ENCODE measurements around the gene GRM4. TPM values are rescaled to one million over a fixed set of nuclear protein-coding genes. Genes with fewer than 3 reads are reported as not detected.

Gene GRM4
- total and polyA plus RNA-seq, 8 donors, result 0.30 to 0.70 (median 0.43) TPM; not detected in 2

DNA sequence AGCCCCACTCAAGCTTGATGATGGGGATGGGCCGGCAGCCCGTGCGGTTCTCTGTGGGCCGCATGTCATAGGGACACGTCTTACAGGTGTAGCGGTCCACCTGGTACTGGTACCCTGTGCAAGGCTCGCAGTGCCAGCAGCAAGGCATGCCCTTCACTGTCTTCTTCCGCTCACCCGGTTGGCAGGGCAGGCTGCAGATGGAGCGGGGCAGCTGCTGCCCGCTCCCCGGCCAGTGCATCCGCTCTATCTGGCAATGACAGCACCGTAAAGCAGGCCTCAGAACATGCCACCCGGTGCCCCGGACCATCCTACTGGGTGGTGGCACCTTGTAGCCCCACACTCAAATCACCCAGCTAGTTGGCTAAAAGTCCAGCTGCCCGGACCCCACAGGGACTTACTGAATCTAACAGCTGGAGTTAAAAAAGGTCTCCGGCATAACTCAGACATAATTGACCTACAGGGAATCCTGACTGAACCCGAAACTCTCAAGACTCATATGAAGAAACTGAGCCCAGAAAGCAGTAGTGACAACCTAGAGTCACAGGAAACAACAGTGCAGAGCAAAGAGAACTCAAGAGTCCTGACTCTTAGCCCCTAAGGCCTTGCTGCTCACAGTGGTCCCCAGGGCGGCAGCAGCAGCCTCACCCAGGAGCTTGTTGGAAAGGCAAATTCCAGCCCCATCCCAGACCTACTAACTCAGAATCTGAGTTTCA is 109.4 kb downstream of the GRM4 start:
- Histone ChIP-seq H3K36me3 (no peaks in the 10 kb centered on the region), H3K4me1 (no peaks in the 10 kb centered on the region), H3K27me3 (peaks cover 0 to 8% of the 10 kb centered on the region in 2 donors), H3K9me3 (no peaks in the 10 kb centered on the region), H3K4me3 (no peak overlapping the region), H3K27ac (no peak overlapping the region)
- ATAC-seq, result no peak
- intact Hi-C loops (cut with DNase I), result no loop called here
- TF ChIP-seq, protein P1, sequence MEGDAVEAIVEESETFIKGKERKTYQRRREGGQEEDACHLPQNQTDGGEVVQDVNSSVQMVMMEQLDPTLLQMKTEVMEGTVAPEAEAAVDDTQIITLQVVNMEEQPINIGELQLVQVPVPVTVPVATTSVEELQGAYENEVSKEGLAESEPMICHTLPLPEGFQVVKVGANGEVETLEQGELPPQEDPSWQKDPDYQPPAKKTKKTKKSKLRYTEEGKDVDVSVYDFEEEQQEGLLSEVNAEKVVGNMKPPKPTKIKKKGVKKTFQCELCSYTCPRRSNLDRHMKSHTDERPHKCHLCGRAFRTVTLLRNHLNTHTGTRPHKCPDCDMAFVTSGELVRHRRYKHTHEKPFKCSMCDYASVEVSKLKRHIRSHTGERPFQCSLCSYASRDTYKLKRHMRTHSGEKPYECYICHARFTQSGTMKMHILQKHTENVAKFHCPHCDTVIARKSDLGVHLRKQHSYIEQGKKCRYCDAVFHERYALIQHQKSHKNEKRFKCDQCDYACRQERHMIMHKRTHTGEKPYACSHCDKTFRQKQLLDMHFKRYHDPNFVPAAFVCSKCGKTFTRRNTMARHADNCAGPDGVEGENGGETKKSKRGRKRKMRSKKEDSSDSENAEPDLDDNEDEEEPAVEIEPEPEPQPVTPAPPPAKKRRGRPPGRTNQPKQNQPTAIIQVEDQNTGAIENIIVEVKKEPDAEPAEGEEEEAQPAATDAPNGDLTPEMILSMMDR (IDR thresholded peaks at IDR 0.05), result no peak
- peak in 1 of 4 donors; percentile 63 for DNase-seq

DNA sequence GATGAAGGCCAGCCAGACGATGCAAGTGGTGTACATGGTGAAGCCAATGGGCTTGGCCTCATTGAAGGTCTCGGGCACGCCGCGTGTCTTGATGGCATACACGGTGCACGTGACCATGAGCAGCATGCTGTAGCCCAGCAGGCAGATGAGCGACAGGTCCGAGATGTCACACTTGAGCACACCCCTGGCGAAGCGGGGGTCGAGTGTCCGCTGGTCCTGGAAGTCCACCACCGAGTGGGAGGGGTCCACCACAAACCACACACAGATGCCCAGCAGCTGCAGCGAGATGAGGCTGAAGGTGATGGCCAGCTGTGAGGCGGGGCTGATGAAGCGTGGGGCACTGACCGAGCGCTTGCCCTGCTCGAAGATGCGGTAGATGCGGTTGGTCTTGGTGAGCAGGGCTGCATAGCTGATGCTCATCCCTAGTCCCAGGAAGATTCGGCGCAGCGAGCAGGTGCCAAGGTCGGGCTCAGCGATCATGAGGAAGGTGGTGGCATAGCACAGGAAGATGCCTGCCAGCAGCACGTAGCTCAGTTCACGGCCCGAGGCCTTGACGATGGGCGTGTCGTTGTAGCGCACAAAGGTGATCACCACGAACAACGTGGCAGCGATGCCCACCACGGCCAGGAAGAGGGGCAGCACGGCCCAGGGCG is 110.1 kb downstream of the GRM4 start:
- intact Hi-C loops (cut with DNase I), result no loop called here
- H3K4me1 ChIP-seq, result no peaks in the 10 kb centered on the region

DNA sequence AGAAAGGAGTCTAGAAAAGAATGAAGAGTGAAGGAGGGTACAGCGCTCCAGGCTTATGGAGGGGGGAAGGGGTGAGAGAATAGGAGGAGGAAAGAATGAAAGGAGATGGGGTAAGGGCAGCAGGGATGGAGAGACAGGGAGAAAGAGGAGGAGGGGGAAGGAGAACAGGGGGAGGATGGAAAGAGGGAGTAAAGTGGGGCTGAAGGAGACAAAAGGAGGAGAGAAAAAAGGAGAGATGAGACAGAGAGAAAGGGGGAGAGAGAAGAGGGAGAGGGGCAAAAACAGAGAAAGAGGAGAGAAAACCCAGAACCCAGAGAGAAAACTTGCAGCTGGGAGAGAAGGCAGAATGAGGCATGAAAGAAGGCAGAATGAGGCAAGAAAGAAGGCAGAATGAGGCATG is 110.7 kb downstream of the GRM4 start:
- DNase-seq (no peak), ATAC-seq (no peak)
- Histone ChIP-seq H3K27me3 (peaks cover 0 to 8% of the 10 kb centered on the region in 2 donors), H3K9me3 (no peaks in the 10 kb centered on the region), H3K27ac (no peak overlapping the region), H3K36me3 (no peaks in the 10 kb centered on the region), H3K4me1 (no peaks in the 10 kb centered on the region), H3K4me3 (no peak overlapping the region)
- TF ChIP-seq, protein P1 (IDR thresholded peaks at IDR 0.05), result no peak
- intact Hi-C loops (cut with DNase I), result no loop called here

More for the DNA sequence above, 110.1 kb downstream of the GRM4 start:
- DNase-seq, result peak in 1 of 4 donors; percentile 72
- H3K27me3 ChIP-seq, result peaks cover 0 to 8% of the 10 kb centered on the region in 2 donors
- no peak overlapping the region for H3K27ac ChIP-seq
- no peak overlapping the region for H3K4me3 ChIP-seq
- ATAC-seq, result no peak
- H3K36me3 ChIP-seq, result no peaks in the 10 kb centered on the region
- TF ChIP-seq, protein P1 (IDR thresholded peaks at IDR 0.05), result no peak
- H3K9me3 ChIP-seq, result no peaks in the 10 kb centered on the region

DNA sequence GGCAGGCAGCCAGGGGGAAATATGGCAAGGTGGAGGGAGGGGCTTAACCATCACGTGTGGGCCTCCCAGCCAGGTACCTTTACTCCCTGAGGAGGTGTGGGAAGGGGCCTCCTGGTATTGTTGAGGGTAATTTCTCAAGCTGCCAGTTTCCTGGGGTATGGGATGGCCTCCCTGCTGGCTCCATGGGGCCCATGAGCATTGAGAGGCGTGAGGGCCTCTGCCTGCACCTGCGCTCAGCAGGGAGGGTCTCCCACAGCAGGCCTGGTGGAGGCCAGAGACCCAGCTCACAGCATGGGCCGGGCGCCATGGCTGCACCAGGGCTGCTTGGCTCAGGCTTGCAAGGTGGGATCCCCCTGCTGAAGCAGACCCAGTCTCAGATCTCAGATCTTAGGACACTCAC is 113.0 kb downstream of the GRM4 start:
- TF ChIP-seq, protein P1 (IDR thresholded peaks at IDR 0.05), result no peak
- ATAC-seq (no peak), DNase-seq (no peak)
- no peaks in the 10 kb centered on the region for H3K36me3 ChIP-seq
- H3K27ac ChIP-seq, result no peak overlapping the region
- no peaks in the 10 kb centered on the region for H3K9me3 ChIP-seq
- intact Hi-C loops (cut with DNase I), result no loop called here
- H3K4me3 ChIP-seq, result no peak overlapping the region
- H3K4me1 ChIP-seq, result no peaks in the 10 kb centered on the region
- H3K27me3 ChIP-seq, result peaks cover 0 to 10% of the 10 kb centered on the region in 2 donors

DNA sequence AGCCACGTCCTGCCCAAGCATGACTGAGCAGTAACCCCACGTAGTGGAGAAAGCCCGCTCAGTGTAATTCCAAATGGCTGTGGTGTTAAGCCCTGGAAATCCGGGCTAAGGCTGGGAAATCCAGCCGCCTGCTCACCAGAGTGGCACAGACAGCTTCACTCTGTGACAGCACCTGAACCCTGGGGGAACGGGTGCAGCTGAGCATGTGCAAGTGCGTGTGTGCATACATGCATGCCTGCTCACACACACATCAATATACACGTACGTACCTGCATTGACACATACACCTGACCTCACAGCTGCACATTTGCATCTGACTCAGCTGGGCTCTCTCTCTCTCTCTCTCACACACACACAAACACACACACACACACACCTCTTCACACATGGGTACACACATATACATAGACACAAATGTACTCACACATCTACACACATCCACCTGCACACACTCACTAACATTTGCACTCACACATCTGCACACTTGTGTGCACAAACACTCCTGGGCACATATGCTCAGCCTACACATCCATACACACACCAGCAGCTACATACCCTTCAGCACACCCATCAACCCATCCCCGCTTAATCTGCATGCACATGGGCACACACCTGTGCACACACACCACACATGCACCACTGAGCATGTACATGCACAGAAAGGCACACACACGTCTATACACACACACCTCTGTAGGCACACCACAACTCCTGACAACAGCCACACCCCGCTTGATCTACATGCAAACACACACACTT is 114.1 kb downstream of the GRM4 start:
- intact Hi-C loops (cut with DNase I), result no loop called here
- TF ChIP-seq, protein P1 (IDR thresholded peaks at IDR 0.05), result no peak
- H3K4me1 ChIP-seq, result no peaks in the 10 kb centered on the region
- no peaks in the 10 kb centered on the region for H3K9me3 ChIP-seq
- DNase-seq (no peak), ATAC-seq (no peak)
- H3K36me3 ChIP-seq, result no peaks in the 10 kb centered on the region
- H3K27me3 ChIP-seq, result peaks cover 0 to 19% of the 10 kb centered on the region in 2 donors
- no peak overlapping the region for H3K27ac ChIP-seq
- no peak overlapping the region for H3K4me3 ChIP-seq
